Panc1 (cell line): ENCODE measurements around the gene RBMS3. TPM values are rescaled to one million over a fixed set of nuclear protein-coding genes. Genes with fewer than 3 reads are reported as not detected.

Source experiments
- ATAC-seq: fragments of 200-7000 bp; cut with Tn5 transposase; 2 replicates; pipeline ENCODE4 v1.9.1; 2020; ENCODE audit warnings: mild to moderate bottlenecking, moderate library complexity
- BruUV-seq: library from RNA; stranded (reverse); fragments of 400-500 nt; replicated peaks from 2 replicates; lab custom pipeline; 2021; lab: Mats Ljungman, UMichigan
- CTCF ChIA-PET: fragments of 300-600 bp; sonication (Branson Sonifier 250); formaldehyde crosslinking; loops from one replicate; lab custom pipeline; 2022; ENCODE audit warnings: antibody characterized with exemption; lab: Charles Lee
- POLR2A ChIA-PET: fragments of 300-600 bp; sonication (Branson Sonifier 250); formaldehyde crosslinking; loops from one replicate; lab custom pipeline; 2022; ENCODE audit warnings: antibody characterized with exemption; lab: Charles Lee
- DNase-seq: peaks from one replicate; pipeline ENCODE4 v3.0.0-alpha.2; 2010; ENCODE audit warnings: low read depth, low spot score
- H3K27ac ChIP-seq: 2 replicates; pipeline ENCODE4 v1.5.1; 2011; ENCODE audit warnings: mild to moderate bottlenecking, low read length, inconsistent platforms
- H3K27me3 ChIP-seq: fragments of 200-500 bp; sonication (Bioruptor generic); 2 replicates; pipeline ENCODE4 v1.6.0; 2014; ENCODE audit warnings: low read length, inconsistent platforms; ENCODE audit not compliant: control insufficient read depth, insufficient read depth
- H3K36me3 ChIP-seq: fragments of 200-500 bp; sonication (Bioruptor generic); 2 replicates; pipeline ENCODE4 v1.5.1; 2014; ENCODE audit warnings: inconsistent platforms, mild to moderate bottlenecking, low read length, moderate library complexity; ENCODE audit not compliant: control insufficient read depth, insufficient read depth
- H3K4me1 ChIP-seq: 2 replicates; pipeline ENCODE4 v1.5.1; 2011; ENCODE audit warnings: inconsistent platforms, mild to moderate bottlenecking, low read length, moderate library complexity; ENCODE audit not compliant: control insufficient read depth, insufficient read depth
- H3K4me3 ChIP-seq, 2 experiments: 2 replicates each; pipeline ENCODE4 v1.5.1; 2011 to 2012; ENCODE audit warnings: low read depth in 2 of 2, low read length in 2 of 2, mild to moderate bottlenecking in 2 of 2, inconsistent platforms in 1 of 2, moderate library complexity in 1 of 2
- H3K9me3 ChIP-seq: fragments of 200-500 bp; sonication (Bioruptor generic); 2 replicates; pipeline ENCODE4 v1.5.1; 2014; ENCODE audit warnings: low read depth, mild to moderate bottlenecking, inconsistent platforms, low read length, moderate library complexity; ENCODE audit not compliant: control insufficient read depth, insufficient read depth
- POLR2AphosphoS5 ChIP-seq: IDR thresholded peaks from 2 replicates; pipeline ENCODE4 v1.6.1; 2012; ENCODE audit warnings: mild to moderate bottlenecking, low read depth, low read length, moderate library complexity
- SIN3A ChIP-seq: IDR thresholded peaks from 2 replicates; pipeline ENCODE4 v1.6.1; 2012; ENCODE audit warnings: low read depth, mild to moderate bottlenecking, low read length, moderate library complexity, borderline replicate concordance; ENCODE audit not compliant: insufficient read depth
- TCF7L2 ChIP-seq: IDR thresholded peaks from 2 replicates; pipeline ENCODE4 v1.6.1; 2011; ENCODE audit warnings: mild to moderate bottlenecking, low read depth, low read length, inconsistent platforms
- in situ Hi-C: cut with HindIII; loops from 2 replicates; pipeline ENCODE4 v1.10.0; 2016; ENCODE audit warnings: low sequenced_read_pairs, low pct_unique_long_range_greater_than_20kb
- intact Hi-C: fragments of 100-400 bp; cut with micrococcal nuclease; formaldehyde crosslinking; loops from one replicate; pipeline ENCODE4 v1.10.0; 2022; ENCODE audit not compliant: unreplicated experiment
- total RNA-seq: library from RNA; stranded (reverse); gene quantifications from one replicate; pipeline ENCODE4 v1.2.1, GENCODE V29; 2021; ENCODE audit not compliant: unreplicated experiment
- TF ChIP-seq, protein P1 (sequence below): fragments of 450-650 bp; IDR thresholded peaks from 2 replicates; pipeline ENCODE4 v1.5.1; 2017; ENCODE audit warnings: mild to moderate bottlenecking
- TF ChIP-seq, protein P2 (sequence below), 2 experiments: IDR thresholded peaks; 2 replicates each; pipeline ENCODE4 v1.6.1; 2011 to 2012; ENCODE audit warnings: low read depth in 2 of 2, control low read depth in 1 of 2, low read length in 1 of 2, mild to moderate bottlenecking in 1 of 2, moderate library complexity in 1 of 2; ENCODE audit not compliant: insufficient read depth in 1 of 2

Gene RBMS3
- total RNA-seq, 1 experiment from 2014 or later: 1.1 TPM

DNA sequence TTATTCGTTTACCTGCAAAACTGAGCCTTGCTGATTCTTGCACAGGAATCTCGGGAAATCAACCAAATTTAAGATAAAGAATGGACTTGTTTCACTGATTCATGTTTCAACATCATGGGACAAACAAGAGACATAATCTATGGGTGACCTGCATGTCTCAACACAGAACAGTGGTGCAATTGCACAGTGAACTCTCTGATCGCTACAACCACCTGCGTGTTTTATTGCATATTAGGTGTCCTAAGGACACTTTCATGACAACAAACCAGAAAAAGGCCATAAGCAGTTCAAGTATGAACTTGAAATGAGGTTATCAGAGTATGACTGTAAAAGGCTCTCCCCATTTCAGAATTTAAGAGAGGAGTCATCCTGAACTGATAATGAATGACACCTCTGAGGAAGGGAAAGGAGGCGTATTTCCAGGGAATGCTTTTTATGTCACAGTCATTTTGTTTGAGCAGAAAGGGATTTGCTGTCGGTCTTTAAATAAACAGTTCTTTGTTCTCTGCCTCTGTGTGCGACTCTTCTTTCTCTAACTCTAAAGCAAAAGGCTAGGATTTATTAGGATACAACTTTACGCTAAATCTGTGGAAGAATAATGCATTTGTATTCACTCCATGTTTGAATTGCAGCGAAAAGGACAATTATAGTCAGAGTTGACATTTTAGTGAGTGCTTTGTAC, 167.2 kb downstream of the RBMS3 start:
- in situ Hi-C loops: no loop called here
- no peak for ATAC-seq
- TF ChIP-seq POLR2AphosphoS5: no peak
- TF ChIP-seq, protein P1, sequence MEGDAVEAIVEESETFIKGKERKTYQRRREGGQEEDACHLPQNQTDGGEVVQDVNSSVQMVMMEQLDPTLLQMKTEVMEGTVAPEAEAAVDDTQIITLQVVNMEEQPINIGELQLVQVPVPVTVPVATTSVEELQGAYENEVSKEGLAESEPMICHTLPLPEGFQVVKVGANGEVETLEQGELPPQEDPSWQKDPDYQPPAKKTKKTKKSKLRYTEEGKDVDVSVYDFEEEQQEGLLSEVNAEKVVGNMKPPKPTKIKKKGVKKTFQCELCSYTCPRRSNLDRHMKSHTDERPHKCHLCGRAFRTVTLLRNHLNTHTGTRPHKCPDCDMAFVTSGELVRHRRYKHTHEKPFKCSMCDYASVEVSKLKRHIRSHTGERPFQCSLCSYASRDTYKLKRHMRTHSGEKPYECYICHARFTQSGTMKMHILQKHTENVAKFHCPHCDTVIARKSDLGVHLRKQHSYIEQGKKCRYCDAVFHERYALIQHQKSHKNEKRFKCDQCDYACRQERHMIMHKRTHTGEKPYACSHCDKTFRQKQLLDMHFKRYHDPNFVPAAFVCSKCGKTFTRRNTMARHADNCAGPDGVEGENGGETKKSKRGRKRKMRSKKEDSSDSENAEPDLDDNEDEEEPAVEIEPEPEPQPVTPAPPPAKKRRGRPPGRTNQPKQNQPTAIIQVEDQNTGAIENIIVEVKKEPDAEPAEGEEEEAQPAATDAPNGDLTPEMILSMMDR: no peak
- TF ChIP-seq, protein P2, sequence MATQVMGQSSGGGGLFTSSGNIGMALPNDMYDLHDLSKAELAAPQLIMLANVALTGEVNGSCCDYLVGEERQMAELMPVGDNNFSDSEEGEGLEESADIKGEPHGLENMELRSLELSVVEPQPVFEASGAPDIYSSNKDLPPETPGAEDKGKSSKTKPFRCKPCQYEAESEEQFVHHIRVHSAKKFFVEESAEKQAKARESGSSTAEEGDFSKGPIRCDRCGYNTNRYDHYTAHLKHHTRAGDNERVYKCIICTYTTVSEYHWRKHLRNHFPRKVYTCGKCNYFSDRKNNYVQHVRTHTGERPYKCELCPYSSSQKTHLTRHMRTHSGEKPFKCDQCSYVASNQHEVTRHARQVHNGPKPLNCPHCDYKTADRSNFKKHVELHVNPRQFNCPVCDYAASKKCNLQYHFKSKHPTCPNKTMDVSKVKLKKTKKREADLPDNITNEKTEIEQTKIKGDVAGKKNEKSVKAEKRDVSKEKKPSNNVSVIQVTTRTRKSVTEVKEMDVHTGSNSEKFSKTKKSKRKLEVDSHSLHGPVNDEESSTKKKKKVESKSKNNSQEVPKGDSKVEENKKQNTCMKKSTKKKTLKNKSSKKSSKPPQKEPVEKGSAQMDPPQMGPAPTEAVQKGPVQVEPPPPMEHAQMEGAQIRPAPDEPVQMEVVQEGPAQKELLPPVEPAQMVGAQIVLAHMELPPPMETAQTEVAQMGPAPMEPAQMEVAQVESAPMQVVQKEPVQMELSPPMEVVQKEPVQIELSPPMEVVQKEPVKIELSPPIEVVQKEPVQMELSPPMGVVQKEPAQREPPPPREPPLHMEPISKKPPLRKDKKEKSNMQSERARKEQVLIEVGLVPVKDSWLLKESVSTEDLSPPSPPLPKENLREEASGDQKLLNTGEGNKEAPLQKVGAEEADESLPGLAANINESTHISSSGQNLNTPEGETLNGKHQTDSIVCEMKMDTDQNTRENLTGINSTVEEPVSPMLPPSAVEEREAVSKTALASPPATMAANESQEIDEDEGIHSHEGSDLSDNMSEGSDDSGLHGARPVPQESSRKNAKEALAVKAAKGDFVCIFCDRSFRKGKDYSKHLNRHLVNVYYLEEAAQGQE (IDR thresholded peaks at IDR 0.05; ENCODE audit: insufficient read depth in 1 of 2, low read depth in 2 of 2, low read length in 1 of 2): no peak
- no peak for TF ChIP-seq SIN3A
- no peak for TF ChIP-seq TCF7L2
- no peak overlapping the region for H3K4me3 ChIP-seq
- no TSS peak for BruUV-seq
- H3K27ac ChIP-seq: no peak overlapping the region
- ChIA-PET CTCF (no interaction called here), POLR2A (no interaction called here)
- DNase-seq: no peak
- H3K9me3 ChIP-seq: no peaks in the 10 kb centered on the region
- no peaks in the 10 kb centered on the region for H3K36me3 ChIP-seq
- no peaks in the 10 kb centered on the region for H3K27me3 ChIP-seq
- intact Hi-C loops: no loop called here
- no peaks in the 10 kb centered on the region for H3K4me1 ChIP-seq

DNA sequence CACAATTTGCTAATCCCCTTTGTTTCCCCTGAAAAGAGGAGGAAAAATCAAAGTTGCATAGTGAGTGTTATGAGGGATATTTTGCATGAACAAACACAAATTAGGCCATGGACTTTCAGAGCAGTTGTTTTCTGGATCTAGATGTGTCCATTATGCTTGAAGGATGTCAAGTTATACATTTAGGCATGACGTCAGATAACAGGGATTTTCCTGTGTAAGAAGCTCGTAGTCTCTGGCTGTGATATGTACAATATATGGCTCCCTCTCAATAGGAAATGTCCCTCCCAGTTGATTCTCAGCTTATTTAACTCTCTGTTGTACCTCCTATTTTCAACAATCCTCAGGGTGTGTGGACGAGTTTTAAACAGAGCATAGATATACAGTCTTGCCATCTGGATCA, 171.0 kb downstream of the RBMS3 start:
- Histone ChIP-seq H3K27ac (no peak overlapping the region), H3K27me3 (no peaks in the 10 kb centered on the region), H3K9me3 (no peaks in the 10 kb centered on the region), H3K36me3 (no peaks in the 10 kb centered on the region), H3K4me3 (no peak overlapping the region), H3K4me1 (no peaks in the 10 kb centered on the region)
- no peak for ATAC-seq
- DNase-seq: no peak
- ChIA-PET POLR2A (no interaction called here), CTCF (no interaction called here)
- TF ChIP-seq, protein P2 (IDR thresholded peaks at IDR 0.05; ENCODE audit: insufficient read depth in 1 of 2, low read depth in 2 of 2, low read length in 1 of 2): no peak
- TF ChIP-seq TCF7L2: no peak
- TF ChIP-seq, protein P1: no peak
- BruUV-seq: no TSS peak
- in situ Hi-C loops (no loop called here), intact Hi-C loops (no loop called here)
